ENCODE results near the gene MAPK14.

The MAPK14 gene

DNA sequence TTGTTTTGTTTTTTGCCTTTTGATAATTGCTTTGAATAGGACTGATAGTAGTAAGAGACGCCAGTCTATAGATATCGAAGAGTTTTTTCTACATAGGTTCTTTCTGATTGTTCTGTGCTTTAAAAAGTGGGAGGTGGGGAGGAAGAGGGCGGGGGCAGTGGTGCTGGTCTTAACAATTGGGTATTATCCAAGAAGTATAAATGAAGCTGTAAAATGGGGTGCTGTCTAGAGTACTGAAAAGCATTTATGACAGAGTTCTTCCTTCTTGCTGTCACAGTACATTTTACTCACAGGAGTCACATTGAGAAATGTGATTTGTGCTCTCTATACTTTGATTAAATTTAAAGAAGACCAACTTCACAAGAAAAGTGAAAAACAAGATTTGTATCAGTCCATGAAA, 41.0 kb downstream of the MAPK14 start:
- no peak overlapping the region for H3K4me3 ChIP-seq (ENCODE audit: low read depth, low read length)
- peaks cover 15% of the 10 kb centered on the region for H3K79me2 ChIP-seq
- H2AFZ ChIP-seq = no peak overlapping the region
- no peak overlapping the region for H3K27ac ChIP-seq
- TF ChIP-seq, protein P1, sequence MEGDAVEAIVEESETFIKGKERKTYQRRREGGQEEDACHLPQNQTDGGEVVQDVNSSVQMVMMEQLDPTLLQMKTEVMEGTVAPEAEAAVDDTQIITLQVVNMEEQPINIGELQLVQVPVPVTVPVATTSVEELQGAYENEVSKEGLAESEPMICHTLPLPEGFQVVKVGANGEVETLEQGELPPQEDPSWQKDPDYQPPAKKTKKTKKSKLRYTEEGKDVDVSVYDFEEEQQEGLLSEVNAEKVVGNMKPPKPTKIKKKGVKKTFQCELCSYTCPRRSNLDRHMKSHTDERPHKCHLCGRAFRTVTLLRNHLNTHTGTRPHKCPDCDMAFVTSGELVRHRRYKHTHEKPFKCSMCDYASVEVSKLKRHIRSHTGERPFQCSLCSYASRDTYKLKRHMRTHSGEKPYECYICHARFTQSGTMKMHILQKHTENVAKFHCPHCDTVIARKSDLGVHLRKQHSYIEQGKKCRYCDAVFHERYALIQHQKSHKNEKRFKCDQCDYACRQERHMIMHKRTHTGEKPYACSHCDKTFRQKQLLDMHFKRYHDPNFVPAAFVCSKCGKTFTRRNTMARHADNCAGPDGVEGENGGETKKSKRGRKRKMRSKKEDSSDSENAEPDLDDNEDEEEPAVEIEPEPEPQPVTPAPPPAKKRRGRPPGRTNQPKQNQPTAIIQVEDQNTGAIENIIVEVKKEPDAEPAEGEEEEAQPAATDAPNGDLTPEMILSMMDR (IDR thresholded peaks at IDR 0.05) = no peak
- H3K4me1 ChIP-seq = peaks cover 5% of the 10 kb centered on the region
- no peak overlapping the region for H3K4me2 ChIP-seq (ENCODE audit: low read length)
- H3K9ac ChIP-seq = no peak overlapping the region
- no peaks in the 10 kb centered on the region for H3K27me3 ChIP-seq (ENCODE audit: control insufficient read depth, insufficient read depth, low read length)
- no peaks in the 10 kb centered on the region for H3K9me3 ChIP-seq (ENCODE audit: control insufficient read depth, low read length)
- H3K36me3 ChIP-seq (ENCODE audit: control insufficient read depth, insufficient read depth, low read length) = no peaks in the 10 kb centered on the region

DNA sequence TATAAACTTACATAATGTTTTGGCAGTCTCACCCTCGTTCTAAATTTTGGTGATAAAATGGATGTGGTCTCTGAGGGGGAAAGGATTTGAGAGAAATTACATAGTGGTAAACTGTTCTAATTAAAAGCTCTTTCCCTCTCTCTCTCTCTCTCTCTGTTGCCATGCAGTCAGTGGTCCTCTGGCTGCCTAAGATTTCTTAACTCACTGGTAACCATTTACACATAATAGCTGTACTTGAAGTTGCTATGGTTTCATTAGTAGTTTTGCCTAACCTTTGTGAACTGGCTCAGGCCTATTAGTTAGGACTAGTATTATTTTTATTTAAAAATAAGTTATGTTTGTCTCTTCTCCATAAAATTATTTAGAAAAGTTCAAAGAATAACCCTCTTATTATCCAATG, 42.0 kb downstream of the MAPK14 start:
- peaks cover 15% of the 10 kb centered on the region for H3K79me2 ChIP-seq
- H3K4me2 ChIP-seq (ENCODE audit: low read length) = no peak overlapping the region
- H2AFZ ChIP-seq = no peak overlapping the region
- peaks cover 5% of the 10 kb centered on the region for H3K4me1 ChIP-seq
- H3K27ac ChIP-seq = no peak overlapping the region
- H3K9me3 ChIP-seq (ENCODE audit: control insufficient read depth, low read length) = no peaks in the 10 kb centered on the region
- TF ChIP-seq, protein P1 (IDR thresholded peaks at IDR 0.05) = no peak
- no peaks in the 10 kb centered on the region for H3K27me3 ChIP-seq (ENCODE audit: control insufficient read depth, insufficient read depth, low read length)
- no peak overlapping the region for H3K9ac ChIP-seq
- no peak overlapping the region for H3K4me3 ChIP-seq (ENCODE audit: low read depth, low read length)
- no peaks in the 10 kb centered on the region for H3K36me3 ChIP-seq (ENCODE audit: control insufficient read depth, insufficient read depth, low read length)

DNA sequence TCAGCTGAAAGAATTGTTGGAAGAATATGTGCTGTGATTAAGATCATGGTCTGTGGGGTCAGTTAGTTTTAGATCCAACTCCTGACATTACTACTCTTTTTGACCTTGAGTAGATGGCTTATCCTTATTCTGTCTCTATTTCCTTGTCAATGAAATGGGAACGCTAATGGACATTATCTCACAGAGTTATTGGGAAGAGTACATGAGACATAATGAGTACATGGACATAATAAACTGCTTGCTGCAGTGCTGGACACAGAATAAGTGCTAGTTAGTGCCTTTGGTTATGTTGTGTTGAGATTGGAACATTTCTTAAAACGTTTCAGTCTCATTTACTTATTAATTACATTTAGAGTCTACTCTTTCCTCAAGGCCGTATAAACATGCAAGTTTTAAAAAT, 42.6 kb downstream of the MAPK14 start:
- H2AFZ ChIP-seq = no peak overlapping the region
- no peak overlapping the region for H3K9ac ChIP-seq
- H3K79me2 ChIP-seq = peaks cover 9% of the 10 kb centered on the region
- no peaks in the 10 kb centered on the region for H3K9me3 ChIP-seq (ENCODE audit: control insufficient read depth, low read length)
- H3K4me3 ChIP-seq (ENCODE audit: low read depth, low read length) = no peak overlapping the region
- H3K27me3 ChIP-seq (ENCODE audit: control insufficient read depth, insufficient read depth, low read length) = no peaks in the 10 kb centered on the region
- no peaks in the 10 kb centered on the region for H3K4me1 ChIP-seq
- H3K4me2 ChIP-seq (ENCODE audit: low read length) = no peak overlapping the region
- no peak overlapping the region for H3K27ac ChIP-seq
- TF ChIP-seq, protein P1 (IDR thresholded peaks at IDR 0.05) = no peak
- H3K36me3 ChIP-seq (ENCODE audit: control insufficient read depth, insufficient read depth, low read length) = no peaks in the 10 kb centered on the region

DNA sequence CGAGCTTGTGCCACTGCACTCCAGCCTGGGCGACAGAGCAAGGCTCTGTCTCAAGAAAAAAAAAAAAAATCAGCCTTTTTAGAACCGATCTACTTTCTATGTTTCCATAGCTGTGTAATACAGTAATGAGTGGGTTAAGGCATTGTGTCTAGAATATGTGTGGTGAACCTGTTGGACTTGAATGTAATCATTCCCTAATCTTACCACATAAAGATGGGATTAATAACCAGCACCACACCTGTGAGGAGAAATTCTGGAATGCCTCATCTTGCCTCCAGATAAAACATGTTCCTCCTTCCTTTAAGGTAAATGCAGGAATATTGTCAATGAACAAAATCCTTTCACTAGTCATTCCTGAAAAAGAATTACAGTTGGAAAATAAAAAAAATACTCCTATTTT, 43.7 kb downstream of the MAPK14 start:
- Histone ChIP-seq H3K4me3 (ENCODE audit: low read depth, low read length) (no peak overlapping the region), H3K27ac (no peak overlapping the region), H3K79me2 (peaks cover 9% of the 10 kb centered on the region), H3K9me3 (ENCODE audit: control insufficient read depth, low read length) (no peaks in the 10 kb centered on the region), H3K4me1 (no peaks in the 10 kb centered on the region), H3K4me2 (ENCODE audit: low read length) (no peak overlapping the region), H3K27me3 (ENCODE audit: control insufficient read depth, insufficient read depth, low read length) (no peaks in the 10 kb centered on the region), H3K9ac (no peak overlapping the region), H3K36me3 (ENCODE audit: control insufficient read depth, insufficient read depth, low read length) (no peaks in the 10 kb centered on the region), H2AFZ (no peak overlapping the region)
- TF ChIP-seq, protein P1 (IDR thresholded peaks at IDR 0.05) = no peak

DNA sequence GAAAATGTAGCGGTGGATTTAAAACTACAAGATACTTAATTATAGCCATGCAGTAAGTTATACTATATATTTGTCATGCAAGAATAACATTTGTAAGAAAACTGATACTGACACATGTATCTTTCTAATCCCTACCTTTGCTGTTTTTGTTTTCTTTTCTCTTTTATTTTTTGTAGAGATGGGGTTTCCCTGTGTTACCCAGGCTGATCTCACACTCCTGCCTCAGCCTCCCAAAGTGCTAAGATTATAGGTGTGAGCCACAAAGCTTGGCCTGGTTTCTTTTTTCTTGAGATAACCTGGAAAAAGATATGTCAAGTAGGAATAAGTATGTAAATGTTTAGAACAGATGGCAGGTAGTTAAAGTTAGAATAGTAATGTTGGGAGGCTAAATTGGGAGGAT, 44.1 kb downstream of the MAPK14 start:
- no peak overlapping the region for H3K27ac ChIP-seq
- no peaks in the 10 kb centered on the region for H3K9me3 ChIP-seq (ENCODE audit: control insufficient read depth, low read length)
- H3K4me2 ChIP-seq (ENCODE audit: low read length) = no peak overlapping the region
- no peak overlapping the region for H2AFZ ChIP-seq
- no peak overlapping the region for H3K4me3 ChIP-seq (ENCODE audit: low read depth, low read length)
- peaks cover 9% of the 10 kb centered on the region for H3K79me2 ChIP-seq
- H3K4me1 ChIP-seq = no peaks in the 10 kb centered on the region
- H3K27me3 ChIP-seq (ENCODE audit: control insufficient read depth, insufficient read depth, low read length) = no peaks in the 10 kb centered on the region
- TF ChIP-seq, protein P1 (IDR thresholded peaks at IDR 0.05) = no peak
- H3K9ac ChIP-seq = no peak overlapping the region
- H3K36me3 ChIP-seq (ENCODE audit: control insufficient read depth, insufficient read depth, low read length) = no peaks in the 10 kb centered on the region

Measured in parathyroid adenoma (tissue), 2 donors.